HepG2 (cell line): ENCODE results near the gene IGLON5.

Experiments used
- CTCF ChIP-seq: sonication (generic); formaldehyde crosslinking; IDR thresholded peaks from 2 replicates; pipeline ENCODE4 v1.5.0; 2020; ENCODE audit warnings: mild to moderate bottlenecking, missing genetic modification reagents, moderate library complexity
- EZH2 ChIP-seq: conservative IDR thresholded peaks from 2 replicates; pipeline ENCODE4 v1.6.1; 2012; ENCODE audit warnings: mild to moderate bottlenecking, low read depth, low read length, moderate library complexity
- THAP9 ChIP-seq: sonication (generic); formaldehyde crosslinking; IDR thresholded peaks from 2 replicates; pipeline ENCODE4; 2020; ENCODE audit warnings: missing genetic modification reagents, mild to moderate bottlenecking, borderline replicate concordance
- ZKSCAN8 ChIP-seq: IDR thresholded peaks from 2 replicates; pipeline ENCODE4 v1.6.1; 2016; ENCODE audit warnings: borderline replicate concordance, missing genetic modification reagents, missing compliant biosample characterization
- ZNF670 ChIP-seq: sonication (generic); formaldehyde crosslinking; IDR thresholded peaks from 2 replicates; pipeline ENCODE4 v1.8.0; 2022; ENCODE audit warnings: mild to moderate bottlenecking, missing genetic modification reagents, borderline replicate concordance
- TF ChIP-seq, protein P1 (sequence below): sonication (generic); formaldehyde crosslinking; IDR thresholded peaks from 2 replicates; pipeline ENCODE4 v1.9.0; 2021; ENCODE audit warnings: missing genetic modification reagents, borderline replicate concordance

DNA sequence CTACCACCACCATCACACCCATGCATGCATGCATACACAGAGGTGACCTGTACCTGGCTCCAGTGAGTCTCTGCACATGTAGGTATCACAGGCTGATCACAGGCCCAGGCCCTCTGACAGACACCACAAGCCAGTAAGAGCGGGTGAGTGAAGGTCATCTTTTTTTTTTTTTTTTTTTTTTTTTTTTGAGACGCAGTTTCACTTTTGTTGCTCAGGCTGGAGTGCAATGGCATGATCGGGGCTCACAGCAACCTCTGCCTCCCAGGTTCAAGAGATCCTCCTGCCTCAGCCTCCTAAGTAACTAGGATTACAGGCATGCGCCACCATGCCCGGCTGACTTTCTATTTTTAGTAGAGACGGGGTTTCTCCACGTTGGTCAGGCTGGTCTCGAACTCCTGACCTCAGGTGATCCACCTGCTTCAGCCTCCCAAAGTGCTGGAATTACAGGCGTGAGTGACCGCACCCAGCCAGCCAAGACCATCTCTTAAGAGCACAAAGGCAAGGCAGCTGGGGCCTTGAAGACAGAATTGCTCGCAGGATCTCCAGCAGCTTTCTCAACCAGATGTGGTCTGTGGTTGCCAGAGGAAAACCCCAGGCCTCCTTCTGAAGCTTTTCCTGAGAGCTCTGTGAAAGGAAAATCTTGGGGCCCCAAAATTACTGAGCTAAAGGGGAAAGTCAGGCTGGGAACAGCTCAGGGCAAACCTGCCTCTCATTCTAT, 64.2 kb downstream of the IGLON5 start:
- TF ChIP-seq THAP9 (CRISPR knock-in tag) (no peak), ZKSCAN8 (no peak), EZH2 (no peak), CTCF (CRISPR knock-in tag) (no peak), ZNF670 (CRISPR knock-in tag) (no peak)
- TF ChIP-seq, protein P1, sequence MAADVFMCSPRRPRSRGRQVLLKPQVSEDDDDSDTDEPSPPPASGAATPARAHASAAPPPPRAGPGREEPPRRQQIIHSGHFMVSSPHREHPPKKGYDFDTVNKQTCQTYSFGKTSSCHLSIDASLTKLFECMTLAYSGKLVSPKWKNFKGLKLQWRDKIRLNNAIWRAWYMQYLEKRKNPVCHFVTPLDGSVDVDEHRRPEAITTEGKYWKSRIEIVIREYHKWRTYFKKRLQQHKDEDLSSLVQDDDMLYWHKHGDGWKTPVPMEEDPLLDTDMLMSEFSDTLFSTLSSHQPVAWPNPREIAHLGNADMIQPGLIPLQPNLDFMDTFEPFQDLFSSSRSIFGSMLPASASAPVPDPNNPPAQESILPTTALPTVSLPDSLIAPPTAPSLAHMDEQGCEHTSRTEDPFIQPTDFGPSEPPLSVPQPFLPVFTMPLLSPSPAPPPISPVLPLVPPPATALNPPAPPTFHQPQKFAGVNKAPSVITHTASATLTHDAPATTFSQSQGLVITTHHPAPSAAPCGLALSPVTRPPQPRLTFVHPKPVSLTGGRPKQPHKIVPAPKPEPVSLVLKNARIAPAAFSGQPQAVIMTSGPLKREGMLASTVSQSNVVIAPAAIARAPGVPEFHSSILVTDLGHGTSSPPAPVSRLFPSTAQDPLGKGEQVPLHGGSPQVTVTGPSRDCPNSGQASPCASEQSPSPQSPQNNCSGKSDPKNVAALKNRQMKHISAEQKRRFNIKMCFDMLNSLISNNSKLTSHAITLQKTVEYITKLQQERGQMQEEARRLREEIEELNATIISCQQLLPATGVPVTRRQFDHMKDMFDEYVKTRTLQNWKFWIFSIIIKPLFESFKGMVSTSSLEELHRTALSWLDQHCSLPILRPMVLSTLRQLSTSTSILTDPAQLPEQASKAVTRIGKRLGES (CRISPR knock-in tag), result no peak
